ENCODE results near the gene TMIGD3.

Gene TMIGD3

DNA sequence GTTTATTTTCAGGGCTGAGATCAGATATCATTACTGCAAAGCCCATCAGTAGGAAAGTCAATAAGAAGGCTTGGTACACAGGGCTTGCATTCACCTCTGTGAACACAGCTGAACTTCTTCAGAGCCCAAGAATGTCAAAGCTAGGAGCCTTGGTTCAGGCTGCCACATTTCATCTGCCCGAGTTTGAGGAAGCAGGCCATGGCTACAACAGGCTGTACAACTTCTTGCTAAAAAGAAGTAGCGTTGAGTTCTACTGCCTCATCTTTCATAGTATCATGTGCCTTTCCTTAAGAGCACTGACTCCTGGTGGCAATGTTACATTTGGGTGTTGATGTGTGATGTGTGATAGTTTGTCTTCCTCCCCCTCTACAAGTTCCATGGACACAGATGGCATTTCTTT is 19.6 kb downstream of the TMIGD3 start:
- no peak overlapping the region for H3K27ac ChIP-seq
- TF ChIP-seq ZFX (IDR thresholded peaks at IDR 0.05): no peak

GRCh38 chr1:111483166-111483565 is 20.3 kb downstream of the TMIGD3 start:
- no peak overlapping the region for H3K27ac ChIP-seq
- no peak for TF ChIP-seq CTCF (conservative IDR thresholded peaks at IDR 0.05)

GRCh38 chr1:111481387-111482221 is 21.8 kb downstream of the TMIGD3 start:
- no peak overlapping the region for H3K27ac ChIP-seq
- peak; percentile 88 for TF ChIP-seq CTCF (conservative IDR thresholded peaks at IDR 0.05)
- TF ChIP-seq ZFX (IDR thresholded peaks at IDR 0.05): no peak

DNA sequence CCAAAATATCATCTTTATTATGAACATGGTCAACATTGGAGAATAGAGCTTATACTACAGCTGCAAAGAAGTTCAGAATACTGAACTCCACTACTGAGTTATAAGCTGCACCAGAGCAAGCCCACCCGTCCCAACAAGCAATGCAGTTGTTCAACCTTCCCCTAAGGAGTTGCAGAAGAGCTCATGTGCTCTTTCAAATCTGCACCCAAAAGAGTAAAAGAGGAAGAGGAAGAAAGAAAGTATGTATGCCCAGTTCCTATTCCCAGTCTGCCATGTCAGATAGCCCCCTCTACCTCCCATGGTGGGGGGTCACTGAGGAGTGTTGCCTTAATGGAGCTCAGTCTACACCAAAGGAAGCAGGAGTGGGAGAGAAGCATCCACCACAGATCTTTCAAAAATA is 22.8 kb downstream of the TMIGD3 start:
- TF ChIP-seq ZFX (IDR thresholded peaks at IDR 0.05) (no peak), CTCF (conservative IDR thresholded peaks at IDR 0.05) (no peak)
- H3K27ac ChIP-seq: no peak overlapping the region

GRCh38 chr1:111476761-111477309 is 26.6 kb downstream of the TMIGD3 start:
- TF ChIP-seq CTCF (conservative IDR thresholded peaks at IDR 0.05) (no peak), ZFX (IDR thresholded peaks at IDR 0.05) (no peak)
- H3K27ac ChIP-seq: no peak overlapping the region

DNA sequence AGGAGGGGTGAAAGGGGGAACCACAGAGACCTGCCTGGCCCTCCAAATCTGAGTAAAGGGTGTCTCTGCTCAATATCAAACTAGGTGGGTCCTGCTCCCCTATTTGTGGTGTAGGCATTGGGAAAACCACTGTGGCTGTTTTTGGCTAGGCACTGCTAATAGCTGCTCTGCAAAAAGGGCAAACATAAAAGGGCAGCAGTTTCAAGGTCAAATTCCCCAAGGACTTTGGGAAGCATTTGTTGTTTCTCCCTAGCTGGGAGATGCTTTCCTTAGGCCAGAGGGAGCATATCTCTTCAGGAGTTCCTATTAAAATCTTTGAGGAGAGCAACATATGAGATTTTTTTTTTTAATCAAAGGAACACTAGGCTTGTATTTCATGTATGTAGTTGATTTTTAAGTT is 27.2 kb downstream of the TMIGD3 start:
- H3K27ac ChIP-seq: no peak overlapping the region
- TF ChIP-seq CTCF (conservative IDR thresholded peaks at IDR 0.05): no peak
- TF ChIP-seq ZFX (IDR thresholded peaks at IDR 0.05): no peak

DNA sequence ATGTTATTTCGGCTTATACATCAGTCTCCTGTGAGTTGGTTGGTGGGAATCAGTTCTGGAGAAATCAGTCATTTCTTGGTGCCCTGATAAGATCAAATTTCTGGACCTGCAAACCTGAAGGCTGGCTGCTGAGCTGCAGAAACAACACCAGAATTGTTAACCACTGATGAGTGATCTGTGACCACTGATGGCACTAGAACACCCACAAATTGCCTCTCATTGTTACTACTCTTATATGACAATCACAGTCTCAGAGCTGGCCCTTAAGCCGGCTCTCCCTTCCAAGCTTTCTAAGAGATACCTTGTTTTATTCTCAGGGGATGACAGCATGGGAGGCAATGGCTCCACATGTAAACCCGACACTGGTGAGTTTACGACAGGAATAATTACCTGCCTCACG is 27.7 kb downstream of the TMIGD3 start:
- no peak overlapping the region for H3K27ac ChIP-seq

More for the DNA sequence above, 27.7 kb downstream of the TMIGD3 start:
- TF ChIP-seq ZFX (IDR thresholded peaks at IDR 0.05): no peak
- no peak for TF ChIP-seq CTCF (conservative IDR thresholded peaks at IDR 0.05)
